ENCODE results near the gene SPRYD3.

- TF ChIP-seq POLR2A (IDR thresholded peaks at IDR 0.05; ENCODE audit: low read length) = no peak
- TF ChIP-seq GATA1 (IDR thresholded peaks at IDR 0.05; ENCODE audit: low read depth, low read length) = no peak
Measured at GRCh38 chr12:53048033-53048779, 31.0 kb downstream of the SPRYD3 start.
